H1 (cell line): ENCODE results near the gene HAGH. TPM values are rescaled to one million over a fixed set of nuclear protein-coding genes. Genes with fewer than 3 reads are reported as not detected.

Experiments
- BCL11A ChIP-seq, 2 experiments: IDR thresholded peaks; one replicate each; pipeline ENCODE4 v1.6.1; 2011; ENCODE audit warnings: low read depth in 2 of 2, low read length in 2 of 2, mild to moderate bottlenecking in 2 of 2
- POLR2A ChIP-seq, 2 experiments: IDR thresholded peaks; 1 replicate in 1 of 2; 2 replicates in 1 of 2; pipeline ENCODE4 v1.6.1; 2011; ENCODE audit warnings: low read depth in 2 of 2, low read length in 2 of 2, mild to moderate bottlenecking in 2 of 2; ENCODE audit errors: control extremely low read depth in 1 of 2
- polyA plus RNA-seq, 7 experiments: library from polyadenylated mRNA; depleted of rRNA in 3 of 7; stranded (reverse) in 5 of 7; unstranded in 2 of 7; fragments of >200 nt in 5 of 7; fragments of 200-250 nt in 2 of 7; gene quantifications; 1 replicate in 5 of 7; 2 replicates in 1 of 7; 4 replicates in 1 of 7; pipeline versions ENCODE4 v1.2.1 to v1.2.3, GENCODE V29; 2011 to 2013; ENCODE audit warnings: missing spikeins in 2 of 7, mixed read lengths in 2 of 7
- total RNA-seq: library from RNA; stranded (reverse); fragmentation: NEBNext Ultra II Directional; extraction: Animal tissue kit (Norgen Biotek cat#: 25700); gene quantifications from 2 replicates; pipeline ENCODE4 v1.2.1, GENCODE V29; 2021

The HAGH gene
- total and polyA plus RNA-seq, 2 of the 8 experiments (the other 6 are each of a cell fraction or from before 2014, with no cell fraction given) = 28.7 to 40.6 TPM

- TF ChIP-seq BCL11A (IDR thresholded peaks at IDR 0.05; ENCODE audit: low read depth in 2 of 2, low read length in 2 of 2) = no peak
- no peak for TF ChIP-seq POLR2A (IDR thresholded peaks at IDR 0.05; ENCODE audit: control extremely low read depth in 1 of 2, low read depth in 2 of 2, low read length in 2 of 2)
Observed at GRCh38 chr16:1817716-1818115, 8.9 kb downstream of the HAGH start (continued).
